Measurements from ENCODE around the gene CDYL2.
"Not testable (repeated sequence)": the region's sequence is repeated elsewhere in the genome, so short reads cannot be mapped to it uniquely, and the experiment has no call there.

Gene CDYL2

DNA sequence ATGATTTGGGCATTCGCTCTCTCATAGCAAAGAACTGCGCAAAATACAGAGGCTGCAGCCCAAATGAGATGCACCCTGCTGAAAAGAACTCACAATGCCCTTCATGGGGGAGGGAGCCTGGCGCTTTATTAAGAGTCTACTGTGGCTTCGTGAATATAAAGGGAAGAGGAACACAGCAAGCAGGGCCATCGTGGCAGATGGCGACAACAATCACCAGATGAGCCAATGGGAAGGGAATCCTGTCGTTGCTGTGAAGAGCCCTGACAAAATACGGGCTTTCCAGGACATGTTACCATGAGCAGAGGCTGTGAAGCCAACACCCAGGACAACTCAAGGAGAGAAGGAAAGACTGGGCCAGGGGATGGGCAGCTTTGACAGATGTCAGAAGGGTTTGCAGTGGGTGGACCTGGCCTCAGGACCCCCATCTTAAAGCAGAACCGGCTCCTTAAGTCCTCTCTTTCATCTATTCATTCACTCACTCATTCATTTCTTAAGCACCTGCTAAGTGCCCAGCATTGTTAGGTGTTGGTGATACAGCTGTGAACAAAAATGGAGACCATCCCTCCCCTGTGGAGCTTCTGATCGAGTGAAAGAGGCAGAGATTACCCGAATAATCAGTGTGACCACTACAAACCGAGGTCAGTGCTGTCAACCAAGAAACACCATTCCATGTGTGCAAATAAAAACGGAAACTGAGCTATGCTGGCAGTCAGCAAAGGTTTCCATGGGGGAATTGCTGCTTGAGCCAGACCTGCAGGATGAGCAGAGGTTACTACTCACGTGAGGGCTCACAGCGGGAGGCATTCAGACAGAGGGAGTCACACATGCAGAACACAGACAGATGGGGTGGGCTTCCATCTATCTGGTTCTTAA is 137.8 kb downstream of the CDYL2 start:
- no peak for DNase-seq

DNA sequence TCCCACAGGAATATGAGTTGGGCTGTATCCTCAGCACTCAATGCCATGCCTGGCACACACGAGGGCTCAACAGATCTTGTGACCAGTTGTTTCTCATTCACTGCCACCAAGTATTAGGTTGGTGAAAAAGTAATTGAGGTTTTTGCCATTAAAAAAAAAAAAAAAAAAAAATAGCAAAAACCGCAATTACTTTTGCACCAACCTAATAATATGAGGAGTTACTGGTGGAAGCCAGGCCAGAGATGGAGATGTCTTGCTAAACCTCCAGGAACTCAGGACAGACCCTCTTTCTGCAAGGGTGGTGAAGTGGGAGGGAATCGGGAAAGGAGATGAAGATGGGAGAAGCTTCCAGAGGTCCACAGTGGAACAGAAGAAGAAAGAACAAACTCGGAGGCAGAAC is 139.0 kb downstream of the CDYL2 start:
- DNase-seq = no peak

DNA sequence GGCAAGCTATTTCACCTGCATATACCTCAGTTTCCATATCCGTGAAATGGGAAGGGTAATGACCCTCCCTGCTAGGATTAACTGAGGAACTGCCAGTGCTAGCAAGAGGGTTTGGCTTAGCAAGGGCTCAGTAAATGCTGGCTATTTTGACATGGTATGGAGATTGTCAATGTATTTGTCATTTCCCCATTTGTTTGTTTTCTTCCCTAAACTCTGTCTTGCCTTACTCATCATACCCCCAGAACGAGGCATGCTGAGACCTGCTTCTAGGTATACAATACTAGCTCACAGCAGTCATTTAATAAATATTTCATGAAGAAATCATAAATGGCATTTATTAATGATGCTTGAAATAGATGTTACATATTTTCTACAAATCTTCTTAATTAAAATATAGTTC is 139.6 kb downstream of the CDYL2 start:
- no peak for DNase-seq

DNA sequence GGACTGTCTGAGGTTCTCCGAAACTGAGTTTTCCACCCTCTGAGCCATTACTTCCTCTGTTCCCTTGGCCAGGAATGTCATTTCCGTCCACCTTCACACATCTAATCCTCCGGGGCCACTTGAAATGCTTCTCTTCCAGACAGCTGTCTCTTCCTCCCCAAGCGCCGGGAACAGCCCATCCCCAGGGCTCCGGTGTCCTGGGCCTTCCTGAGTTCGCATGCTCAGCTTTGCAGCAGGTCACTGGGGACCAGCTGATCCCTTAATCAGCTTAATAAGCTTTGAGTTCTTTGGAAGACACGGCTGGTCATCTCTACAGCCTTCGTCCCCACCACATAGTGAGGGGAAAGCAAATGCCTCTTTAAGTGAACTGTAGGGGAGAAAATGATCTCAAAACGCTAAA is 140.2 kb downstream of the CDYL2 start:
- DNase-seq = no peak

DNA sequence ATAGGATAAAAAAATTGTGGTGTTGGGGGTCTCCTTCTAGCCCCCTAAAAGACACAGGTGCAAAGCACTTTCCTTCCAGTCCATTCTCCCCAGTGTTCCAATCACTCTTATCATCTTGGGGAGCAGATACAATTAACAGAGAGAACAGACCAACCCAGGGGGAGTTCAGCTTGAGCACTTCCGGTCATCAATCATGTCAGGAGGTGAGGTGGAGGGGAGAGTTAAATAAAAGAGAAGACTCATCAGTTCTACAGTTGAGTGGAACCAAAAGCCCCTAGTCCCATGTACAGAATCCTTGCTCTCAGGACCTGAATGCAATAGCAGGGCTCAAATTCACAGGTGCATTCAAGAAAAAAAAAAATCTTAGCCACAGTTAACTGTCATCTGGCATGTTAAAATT is 141.3 kb downstream of the CDYL2 start:
- no peak for DNase-seq

DNA sequence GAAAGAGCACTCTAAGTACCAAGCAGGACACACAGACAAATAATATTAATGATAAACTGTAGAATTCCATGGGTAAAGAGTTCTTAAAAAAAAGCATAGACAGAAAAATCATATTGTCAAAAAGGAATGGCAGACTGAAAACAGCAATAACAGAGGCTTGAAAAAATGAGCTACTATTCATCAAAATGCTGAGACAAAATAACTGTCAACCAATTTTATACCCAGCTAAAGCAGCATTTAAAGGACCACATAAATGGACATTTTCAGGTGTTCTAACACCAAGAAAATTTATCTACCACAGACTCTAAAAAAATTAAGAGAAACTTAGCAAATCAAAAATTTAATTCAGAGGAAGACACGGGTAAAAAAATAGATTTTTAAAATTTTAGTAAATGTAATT is 144.5 kb downstream of the CDYL2 start:
- DNase-seq = no peak

DNA sequence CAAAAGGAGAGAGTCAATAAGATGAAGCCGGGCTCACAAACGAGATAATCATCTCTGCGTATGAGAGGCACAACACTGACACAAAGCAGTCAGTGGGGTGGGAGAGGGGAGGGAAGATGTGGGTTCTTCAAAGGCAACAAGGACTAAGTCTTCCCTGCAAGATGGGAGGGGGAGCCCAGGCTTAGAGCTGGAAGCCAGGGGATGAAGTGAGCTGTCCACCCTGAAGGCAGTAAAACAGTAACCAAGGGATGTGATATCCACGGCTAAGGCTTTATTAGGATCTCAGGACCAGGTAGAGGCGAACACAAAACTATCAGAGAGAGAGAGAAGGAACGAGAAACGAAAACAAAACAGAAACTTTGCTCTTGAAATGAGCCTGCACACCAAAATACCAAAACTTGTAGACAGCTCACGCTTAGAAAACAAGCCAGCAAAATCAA is 147.7 kb downstream of the CDYL2 start:
- peak; percentile 31 to 44 for DNase-seq

DNA sequence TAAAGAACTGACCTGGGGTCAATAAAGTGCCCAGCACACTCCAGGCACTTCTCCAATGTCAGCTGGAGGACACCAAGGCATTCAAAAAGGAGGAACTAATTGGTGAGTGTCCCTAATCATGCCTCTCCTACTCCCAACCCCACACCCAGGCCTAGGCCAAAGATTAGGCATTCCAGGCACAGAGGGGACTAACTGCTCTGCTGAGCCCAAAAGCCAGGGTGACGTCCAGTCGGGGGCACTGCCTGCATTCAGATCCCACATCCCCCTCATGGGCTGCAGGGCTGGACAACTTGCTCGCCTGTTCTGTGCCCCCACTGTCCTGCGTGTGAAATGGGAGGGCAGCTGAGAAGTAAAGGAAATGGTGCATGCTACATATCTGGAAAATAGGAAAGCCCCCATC is 148.2 kb downstream of the CDYL2 start:
- no peak for DNase-seq

DNA sequence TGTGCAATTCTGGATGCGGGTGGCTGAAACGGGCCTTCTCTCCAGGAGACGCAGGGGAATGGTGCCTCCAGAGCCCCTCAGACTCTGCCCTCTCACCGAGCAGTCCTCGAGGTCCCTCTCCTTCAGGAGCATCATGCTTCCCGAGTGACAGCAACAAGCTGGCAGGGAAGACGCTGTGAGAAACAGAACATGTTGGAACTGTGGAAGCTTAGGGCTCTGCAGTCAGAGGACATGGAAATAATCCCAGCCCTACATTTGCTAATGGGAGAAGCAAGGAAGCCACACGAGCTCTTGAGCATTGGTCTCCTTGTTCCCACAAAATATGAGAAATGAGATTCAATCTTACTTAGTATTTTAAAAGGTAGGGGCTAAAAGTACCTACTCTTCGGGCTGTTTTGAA is 148.6 kb downstream of the CDYL2 start:
- no peak for DNase-seq

DNA sequence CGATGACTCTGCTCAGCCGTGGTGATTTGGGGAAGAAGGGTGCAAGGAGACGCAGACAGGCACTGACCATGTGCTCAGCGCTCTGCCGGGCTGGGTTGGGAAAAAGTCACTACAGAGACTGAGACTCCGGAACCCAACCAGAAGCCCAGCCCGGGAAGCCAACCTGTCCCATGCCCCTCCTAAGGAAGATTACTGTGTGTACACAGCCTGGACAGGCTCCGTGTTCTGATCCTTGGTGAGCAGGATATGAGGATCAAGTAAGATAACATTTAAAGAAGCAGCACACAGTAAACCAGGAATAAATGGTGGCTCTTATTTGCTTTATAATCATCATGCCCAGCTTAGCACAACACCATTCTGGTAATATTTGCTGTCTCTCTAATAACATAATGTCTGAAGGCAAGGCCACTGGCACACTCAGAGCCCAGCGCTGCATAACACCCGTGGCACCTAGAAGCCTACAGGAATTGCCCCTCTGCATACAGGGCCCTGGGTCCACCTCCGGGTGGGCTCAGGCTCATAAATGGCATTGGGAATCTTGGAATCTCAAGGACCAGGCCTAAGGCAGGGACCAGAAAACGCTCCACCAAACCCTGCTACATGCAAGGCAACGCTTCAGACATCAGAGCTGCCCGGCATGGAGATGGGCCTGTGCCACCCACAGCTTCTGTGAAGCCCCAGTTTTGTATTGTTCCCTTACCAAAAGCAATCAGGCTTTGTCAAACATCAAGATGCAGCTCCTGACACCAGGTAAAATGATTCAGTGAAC is 150.1 kb downstream of the CDYL2 start:
- no peak for DNase-seq

DNA sequence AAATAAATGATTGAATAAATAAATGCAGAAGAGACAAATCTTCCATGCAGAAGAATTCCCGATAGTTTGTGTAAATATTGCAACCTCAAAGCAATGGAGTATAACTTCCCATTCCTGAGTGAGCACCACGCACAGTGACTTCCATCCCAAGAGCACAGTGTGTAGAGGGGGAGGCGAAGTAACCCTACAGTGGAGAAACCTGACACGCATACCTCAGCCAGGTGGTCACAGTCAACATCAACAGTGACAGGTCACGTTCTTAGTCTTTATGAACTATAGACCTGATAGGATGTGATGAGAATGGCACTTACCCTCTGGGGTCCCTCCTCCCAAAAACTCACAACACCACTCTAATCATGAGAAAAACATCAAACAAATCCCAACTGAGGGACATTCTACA is 152.0 kb downstream of the CDYL2 start:
- no peak for DNase-seq

DNA sequence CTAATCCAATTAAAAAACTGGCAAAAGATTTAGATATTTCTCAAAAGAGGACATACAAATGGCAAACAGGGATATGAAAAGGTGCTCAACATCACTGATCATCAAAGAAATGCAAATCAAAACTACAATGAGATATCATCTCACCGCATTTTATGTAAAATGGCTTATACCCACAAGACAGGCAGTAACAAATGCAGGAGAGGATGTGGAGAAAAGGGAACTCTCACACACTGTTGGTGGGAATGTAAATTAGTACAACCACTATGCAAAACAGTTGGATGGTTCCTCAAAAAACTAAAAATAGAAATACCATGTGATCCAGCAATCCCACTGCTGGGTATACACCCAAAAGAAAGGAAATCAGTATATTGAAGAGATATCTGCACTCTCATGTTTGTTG is 154.1 kb downstream of the CDYL2 start:
- not testable (repeated sequence) for DNase-seq

DNA sequence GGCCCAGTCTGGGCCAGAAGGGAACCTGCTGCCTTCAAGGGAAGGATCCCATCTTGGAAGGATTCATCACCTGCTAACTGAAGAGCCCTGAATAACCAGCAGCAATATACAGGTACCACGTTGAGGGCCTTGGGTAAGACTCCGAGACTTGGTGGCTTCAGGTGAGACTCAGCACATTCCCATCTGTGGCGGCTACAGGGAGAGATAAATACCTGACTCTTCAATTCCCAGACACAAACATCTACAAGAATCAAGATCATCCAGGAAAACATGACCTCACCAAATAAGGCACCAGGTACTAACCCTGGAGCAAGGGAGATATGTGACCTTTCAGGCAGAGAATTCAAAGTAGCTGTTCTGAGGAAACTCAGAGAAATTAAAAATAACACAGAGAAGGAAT is 164.1 kb downstream of the CDYL2 start:
- no peak for DNase-seq

DNA sequence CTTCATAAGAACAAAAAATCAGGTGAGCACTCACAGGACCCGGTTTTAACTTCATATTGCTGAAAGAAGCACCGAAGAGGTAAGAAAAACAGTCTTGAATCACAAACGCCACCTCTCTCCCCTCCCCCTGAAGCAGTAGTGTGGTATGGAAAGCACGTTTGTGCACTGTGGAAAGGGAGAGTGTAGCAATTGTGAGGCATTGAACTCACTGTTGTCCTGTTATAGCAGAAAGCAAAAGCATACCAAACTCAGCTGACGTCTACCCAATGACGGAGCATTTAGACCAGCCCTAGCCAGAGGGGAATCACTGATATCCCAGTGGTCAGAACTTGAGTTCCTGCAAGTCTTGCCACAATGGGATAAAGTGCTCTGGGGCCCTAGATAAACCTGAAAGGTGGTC is 164.8 kb downstream of the CDYL2 start:
- DNase-seq = no peak

DNA sequence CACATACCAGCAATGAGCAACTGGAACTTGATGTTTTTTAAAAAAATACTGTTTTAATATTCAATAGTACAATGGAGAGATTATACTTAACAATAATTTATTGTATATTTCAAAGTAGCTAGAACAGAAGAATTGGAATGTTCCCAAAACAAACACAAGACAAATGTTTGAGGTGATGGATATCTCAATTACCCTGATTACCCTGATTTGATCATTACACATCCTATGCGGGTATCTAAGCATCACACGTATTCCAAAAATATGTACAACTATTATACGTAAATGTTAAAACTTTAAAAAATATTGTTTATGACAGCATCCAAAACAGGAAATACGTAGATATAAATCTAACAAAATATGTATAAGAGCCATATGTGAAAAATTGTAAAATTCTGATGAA is 166.8 kb downstream of the CDYL2 start:
- DNase-seq = no peak

DNA sequence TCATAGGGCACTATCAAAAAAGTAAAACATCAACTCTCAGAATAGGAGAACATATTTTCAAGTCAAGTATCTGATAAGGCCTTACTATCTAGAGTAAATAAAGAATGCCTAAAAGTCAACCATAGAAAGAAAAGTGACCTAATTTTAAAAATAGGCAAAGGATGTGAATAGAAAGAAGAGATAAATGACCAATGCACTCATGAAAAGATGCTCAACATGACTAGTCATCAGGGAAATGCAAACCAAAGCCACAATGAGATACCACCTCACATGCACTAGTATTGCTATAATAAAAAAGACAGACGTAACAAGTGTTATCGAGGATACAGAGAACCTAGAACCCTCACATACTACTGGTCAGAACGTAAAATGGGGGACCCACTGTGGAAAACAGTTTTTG is 172.8 kb downstream of the CDYL2 start:
- no peak for DNase-seq

DNA sequence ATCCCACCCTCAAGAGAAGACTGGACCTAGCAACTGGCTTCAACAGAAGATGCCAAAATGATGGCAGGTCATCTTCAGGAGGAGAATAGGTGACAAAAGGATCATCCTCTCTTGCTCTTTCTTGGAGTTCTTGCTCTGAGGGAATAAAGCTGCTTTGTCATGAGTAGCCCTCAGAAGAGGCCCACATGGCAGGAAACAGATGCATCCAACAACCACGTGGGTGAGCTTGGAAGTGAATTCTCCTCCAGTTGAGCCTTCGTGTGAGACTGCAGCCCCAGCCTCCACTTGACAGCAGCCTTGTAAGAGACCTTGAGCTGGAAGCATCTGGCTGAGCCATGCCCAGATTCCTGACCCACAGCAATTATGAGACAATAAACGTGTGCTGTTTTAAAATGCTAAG is 176.1 kb downstream of the CDYL2 start:
- DNase-seq = no peak

DNA sequence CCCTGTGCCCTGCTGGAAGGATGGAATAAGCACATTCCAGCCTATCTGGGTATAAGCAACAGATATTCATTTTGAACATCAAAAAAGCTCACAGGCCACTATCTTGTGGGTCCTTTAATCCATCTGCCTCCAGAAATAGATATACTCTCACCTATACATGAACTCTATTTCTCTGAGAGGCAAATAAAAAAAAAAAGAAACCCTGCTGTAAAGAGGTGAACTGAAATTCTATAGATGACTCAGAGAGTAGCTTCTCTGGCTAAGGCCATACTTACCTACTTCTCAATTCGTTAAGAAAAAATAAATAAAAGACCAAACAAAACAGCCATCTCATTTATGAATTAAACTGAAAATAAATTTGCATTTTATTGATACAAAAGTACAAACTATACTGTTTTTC is 177.3 kb downstream of the CDYL2 start:
- DNase-seq = no peak

DNA sequence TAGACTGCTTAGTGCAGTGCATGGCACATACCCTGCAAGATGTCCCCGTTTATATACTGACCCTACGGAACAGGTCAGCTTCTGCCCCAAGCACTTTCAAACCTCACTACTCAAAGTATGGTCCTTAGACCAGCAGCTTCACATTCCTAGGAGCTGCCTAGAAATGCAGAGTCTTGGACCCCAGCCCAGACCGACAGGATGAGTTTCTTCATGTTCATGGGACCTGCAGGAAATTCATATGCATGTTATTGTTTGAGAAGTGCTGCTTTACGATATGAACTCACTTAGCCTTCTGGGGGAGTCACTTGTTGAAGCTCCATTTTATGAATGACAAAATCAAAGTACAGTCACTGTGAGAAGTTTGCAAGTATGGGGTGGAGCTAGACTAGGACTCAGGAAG is 181.0 kb downstream of the CDYL2 start:
- DNase-seq = no peak

DNA sequence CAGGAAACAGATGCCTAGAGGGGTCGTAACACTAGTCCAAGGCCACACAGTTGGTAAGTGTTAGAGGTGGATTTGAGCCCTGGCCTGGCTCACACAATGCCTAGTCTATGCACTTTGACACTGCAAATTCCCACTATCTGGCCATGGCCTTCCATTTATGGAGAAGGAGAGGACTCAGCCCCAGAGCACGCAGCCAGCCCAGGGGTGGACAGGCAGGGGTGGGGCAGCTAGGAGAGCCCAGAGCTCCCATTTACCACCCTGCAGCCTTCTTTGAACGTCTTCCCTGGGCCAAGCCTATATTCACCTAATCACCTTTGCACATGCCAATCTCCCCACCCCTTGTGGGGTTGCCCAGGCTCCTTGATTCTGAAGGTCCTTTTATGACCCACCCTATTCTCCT is 182.4 kb downstream of the CDYL2 start:
- no peak for DNase-seq

DNA sequence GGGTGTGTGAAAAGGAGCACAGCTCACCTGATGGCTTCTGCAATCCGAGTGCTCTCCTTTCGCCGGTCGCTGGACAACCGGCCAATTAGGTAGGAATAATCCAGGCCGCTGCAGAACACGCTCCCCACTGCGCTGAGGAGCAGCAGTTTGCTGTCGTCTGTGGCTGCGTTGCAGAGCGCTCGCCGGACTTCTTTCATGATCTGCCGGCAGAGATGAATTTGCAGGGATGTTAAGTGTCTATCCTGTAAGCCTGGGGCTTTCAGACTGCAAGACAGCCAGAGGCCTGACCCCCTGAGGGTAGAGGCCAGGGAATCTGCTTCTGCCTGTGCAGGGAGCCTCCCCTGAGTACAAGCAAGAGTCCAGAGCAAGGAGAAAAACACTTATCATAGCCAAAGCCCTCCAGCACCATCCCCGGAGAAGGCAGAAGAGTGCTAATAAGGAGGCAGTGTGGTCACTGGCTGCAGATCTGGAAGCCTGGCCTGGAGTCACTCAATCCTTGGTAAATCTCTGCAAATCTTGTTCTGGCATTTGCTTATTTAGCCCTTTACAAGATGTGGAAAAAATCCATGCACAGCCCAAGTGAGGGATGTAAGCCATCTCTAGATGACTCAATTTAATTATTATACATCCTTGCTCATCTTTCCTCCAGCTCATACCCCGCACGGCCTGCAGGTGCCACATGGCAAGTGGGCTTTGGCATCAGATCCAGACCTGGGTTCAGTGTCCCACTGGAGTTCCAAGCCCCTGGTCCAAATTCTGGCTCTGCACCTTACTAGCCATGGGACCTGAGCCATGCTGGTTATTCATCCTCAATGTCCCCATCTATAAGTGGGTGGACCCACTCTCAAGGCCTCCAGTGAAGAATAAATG is 183.4 kb downstream of the CDYL2 start:
- DNase-seq = no peak

DNA sequence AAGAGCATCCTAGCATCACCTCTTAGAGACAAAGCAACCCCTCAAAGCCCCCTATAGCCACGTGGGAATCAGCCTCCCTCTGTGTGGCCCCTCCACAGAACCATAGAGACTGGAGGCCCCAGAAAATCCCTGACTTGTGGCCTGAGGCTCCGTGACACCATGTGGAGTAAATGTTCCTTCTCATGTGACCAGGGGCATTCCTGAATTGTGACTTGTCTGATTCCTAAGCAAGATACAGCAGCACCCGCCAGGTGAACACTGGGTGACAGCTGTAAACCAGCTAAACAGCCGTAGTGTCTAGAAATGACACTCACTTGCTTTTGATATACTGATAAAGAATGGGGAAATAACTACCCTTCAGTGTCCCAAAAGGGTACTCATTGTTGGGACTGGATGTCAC is 184.6 kb downstream of the CDYL2 start:
- no peak for DNase-seq

DNA sequence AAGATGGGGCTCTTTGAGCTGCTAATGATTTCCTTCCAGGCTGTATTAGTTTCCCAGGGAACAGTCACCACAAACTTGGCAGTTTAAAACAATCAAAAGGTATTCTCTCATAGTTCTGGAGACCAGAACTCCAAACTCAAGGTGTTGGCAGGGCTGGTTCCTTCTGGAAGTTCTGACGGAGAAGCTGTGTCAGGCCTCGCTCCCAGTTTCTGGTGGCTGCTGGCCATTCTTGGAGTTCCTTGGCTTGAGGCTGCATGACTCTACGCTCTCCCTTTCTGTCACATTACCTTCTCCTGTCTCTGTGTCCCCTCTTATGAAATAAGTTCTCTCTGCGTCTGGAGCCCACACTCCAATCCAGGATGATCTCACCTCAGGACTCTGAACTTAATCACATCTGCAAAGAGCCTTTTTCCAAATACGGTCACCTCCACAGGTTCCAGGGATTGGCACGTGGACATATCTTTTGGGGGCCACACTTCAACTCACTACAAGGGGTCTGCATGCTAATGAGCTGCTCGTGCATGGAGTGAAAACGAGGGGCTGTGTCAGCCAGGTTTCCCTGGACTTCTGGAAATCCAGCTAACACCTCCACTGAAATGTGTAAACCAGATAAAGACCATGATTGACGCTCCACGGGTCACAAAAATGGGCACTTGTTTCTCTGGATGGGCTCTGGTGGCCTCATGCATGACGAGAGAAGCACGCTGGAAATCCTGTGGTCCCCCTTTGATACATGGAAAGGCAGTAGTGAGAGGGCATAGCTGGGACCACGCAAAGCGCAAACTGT is 185.3 kb downstream of the CDYL2 start:
- no peak for DNase-seq
